Measurements from ENCODE around the gene CCR5AS.
"Not testable (repeated sequence)": the region's sequence is repeated elsewhere in the genome, so short reads cannot be mapped to it uniquely, and the experiment has no call there.

Gene CCR5AS

GRCh38 chr3:46406788-46407611, at the start of gene CCR5AS, which contains the start of gene CCRL2:
Gene CCR5AS (minus strand): TSS chr3:46407066.
Gene CCRL2 (plus strand): TSS chr3:46407259. CDS start chr3:46408080, 821 bp downstream.
- peak; percentile 46 for DNase-seq

DNA sequence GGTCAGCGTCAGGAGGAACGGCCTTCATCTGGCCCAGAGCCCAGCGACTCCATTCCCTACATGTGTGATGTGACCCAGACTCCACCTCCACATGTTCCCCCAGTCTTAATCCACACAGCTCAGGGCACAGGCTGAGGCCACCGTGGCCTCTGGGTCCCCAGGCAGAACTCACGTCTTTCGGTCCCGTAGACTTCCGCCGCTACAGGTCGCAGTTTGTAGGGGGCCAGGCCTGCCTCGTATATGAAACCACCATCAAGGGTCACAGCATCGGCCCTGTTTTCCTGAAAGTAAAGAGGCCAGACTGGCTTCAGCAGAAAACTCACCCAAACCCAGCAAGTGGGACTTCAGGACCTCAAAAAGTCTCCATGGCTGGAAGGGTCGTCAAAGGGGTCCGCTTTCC, 49.3 kb upstream of the CCR5AS start:
- DNase-seq: no peak

GRCh38 chr3:46455231-46456115, 48.6 kb upstream of the CCR5AS start:
- DNase-seq: no peak

GRCh38 chr3:46454606-46455005, 47.7 kb upstream of the CCR5AS start:
- no peak for DNase-seq

GRCh38 chr3:46454209-46454595, 47.3 kb upstream of the CCR5AS start:
- no peak for DNase-seq

DNA sequence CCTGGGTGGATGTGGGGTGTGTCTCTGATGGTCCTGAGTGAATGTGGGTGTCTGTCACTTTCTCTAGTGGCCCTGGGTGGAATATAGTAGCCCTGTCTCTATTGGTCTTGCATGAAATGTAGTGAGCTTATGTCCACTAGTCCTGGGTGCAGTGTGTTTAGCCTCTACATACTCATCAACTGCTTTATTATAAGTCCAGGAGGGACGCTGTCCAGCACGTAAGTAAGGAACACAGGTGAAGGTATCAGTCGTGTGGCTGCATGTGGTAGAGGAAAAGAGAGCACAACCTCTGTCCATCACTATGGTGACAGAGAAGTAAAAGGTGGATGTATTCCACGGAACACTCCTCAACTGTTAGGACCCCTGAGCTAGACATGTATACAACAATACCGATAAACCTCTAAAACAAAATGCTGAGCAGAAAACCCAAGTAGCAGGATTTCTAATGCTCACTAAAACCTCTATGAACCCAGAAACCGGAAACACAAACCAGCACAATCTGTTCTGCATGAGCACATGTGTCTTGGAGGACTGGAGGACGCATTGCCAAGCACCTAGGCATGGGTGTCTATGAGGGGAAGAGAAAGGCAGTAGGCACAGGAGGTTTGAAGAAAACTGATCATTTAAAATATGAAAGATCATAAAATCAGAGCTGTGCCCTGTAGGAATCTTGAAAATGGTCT, 46.8 kb upstream of the CCR5AS start:
- no peak for DNase-seq

DNA sequence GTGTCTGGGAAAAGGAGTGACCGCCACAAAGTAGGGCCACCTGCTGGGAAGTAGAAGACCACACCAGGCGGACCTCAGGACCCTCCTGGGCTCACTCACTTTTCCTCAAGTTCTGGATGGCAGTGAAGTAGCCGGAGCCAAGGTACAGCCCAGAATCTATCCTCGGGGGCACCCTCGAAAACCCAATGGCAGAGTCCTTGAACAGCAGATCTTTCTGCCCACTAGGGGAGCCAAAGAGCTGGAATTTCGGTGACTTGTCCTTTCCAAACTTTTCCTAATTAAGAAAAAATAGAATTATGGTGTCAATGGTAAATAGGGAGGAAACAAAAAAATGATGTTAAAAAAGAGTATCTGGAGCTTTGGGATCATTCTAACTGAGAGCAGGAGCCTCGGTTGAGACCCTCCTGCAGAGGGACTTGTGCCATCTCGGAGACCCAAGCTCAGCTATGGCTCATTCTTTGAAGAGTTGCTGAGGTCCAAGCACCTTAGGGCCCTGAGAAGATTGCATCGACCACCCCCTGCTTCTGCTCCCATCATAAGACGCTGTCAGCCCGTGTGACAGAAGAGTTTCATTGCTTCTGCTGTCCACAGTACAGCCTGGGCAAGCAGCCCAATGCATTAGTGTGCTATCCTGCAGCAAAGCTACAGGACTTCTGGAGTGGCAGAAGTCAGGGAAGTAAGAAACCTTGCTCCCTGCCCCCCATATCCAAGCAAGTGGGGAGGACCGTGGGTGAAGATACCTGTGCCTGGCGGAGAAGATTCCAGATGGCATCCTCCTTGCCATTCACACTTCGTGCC, 43.1 kb upstream of the CCR5AS start:
- no peak for DNase-seq

- no peak for DNase-seq
Observed at GRCh38 chr3:46448721-46449120, 41.9 kb upstream of the CCR5AS start.

DNA sequence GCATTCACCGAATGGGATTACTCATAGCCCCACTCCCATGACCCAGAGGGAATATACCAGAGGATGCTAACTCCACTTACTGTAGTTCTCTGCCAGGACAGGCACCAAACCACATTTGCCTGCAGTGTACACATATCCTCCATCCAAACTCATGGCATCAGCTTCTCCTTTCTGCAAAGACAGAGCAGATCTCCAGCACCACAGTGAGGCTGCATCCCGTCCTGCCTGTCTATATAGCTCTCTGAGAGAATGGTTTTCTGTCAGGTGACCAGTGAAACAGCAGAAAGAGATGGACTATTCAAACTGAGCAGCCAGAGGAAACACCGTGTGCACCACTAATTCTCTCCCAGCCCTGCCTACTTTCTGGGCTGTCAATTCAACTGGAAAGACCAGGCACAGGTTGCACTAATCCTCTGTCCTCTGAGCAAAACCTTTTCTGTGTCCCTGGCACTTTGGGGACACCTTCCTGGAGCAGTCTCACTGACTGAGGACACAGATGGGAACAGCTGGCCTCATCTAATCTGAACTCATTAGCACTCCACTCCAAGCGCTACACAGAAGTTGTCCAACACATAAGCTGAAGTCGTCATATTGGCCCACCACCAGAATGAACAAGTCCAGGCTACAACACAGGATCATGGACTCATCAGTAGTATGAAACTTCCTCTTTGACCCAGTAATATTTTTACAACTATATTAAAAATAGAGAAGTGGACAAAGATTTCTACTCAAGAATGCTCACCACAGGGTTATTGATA, 40.5 kb upstream of the CCR5AS start:
- DNase-seq: no peak

GRCh38 chr3:46442576-46443530, 36.0 kb upstream of the CCR5AS start:
- peak; percentile 47 for DNase-seq

GRCh38 chr3:46440531-46441294, 33.8 kb upstream of the CCR5AS start:
- DNase-seq: no peak

DNA sequence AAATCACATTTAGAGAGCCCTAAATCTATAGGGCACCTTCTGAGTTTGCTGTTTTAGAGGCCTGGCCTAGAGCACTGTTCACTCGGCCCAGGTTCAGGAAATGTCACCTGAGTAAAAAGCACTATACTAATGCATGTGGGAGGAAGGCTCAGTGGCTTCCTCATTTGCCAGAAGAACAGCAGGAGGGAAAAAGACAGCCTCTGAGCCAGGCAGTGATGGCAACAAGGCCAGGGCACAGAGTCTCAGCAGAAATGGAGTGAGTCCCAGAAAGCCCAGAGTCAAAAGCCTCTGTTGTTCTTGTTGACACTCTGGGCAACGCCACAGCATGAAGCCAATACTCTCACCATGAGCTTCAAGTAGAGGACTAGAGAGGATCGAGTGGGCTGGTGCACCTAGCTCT, 32.0 kb upstream of the CCR5AS start:
- DNase-seq: no peak

DNA sequence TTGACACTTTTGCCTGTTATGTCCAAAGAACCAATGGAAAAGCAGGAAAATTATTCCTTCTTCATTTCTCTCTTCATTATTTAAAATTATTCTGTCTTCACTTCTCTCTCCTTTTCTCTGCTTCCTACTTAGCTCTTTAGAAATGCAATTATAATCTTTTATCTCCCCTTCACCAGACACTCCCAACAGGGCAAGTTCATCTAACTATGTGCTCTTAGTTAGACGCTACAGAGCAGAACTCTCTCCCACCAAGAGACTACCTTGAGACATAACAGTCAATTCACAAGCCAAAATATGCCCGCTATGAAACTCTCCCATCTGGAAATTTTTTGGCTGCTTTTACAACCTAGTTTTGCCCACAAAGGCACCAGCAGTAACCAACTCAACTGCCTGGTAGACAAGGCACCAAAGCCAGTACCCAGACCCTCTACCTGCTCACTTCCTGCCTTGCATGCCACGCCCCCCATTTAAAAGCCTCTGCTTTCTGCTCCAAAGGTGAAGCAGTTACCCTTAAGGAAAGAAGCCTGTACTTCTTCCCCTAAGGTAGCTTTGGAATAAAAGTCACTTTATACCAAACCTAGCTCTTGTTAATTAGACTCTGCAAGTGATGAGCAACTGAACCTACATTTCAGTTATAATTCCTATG, 28.3 kb upstream of the CCR5AS start:
- no peak for DNase-seq

GRCh38 chr3:46433841-46434240, 27.0 kb upstream of the CCR5AS start:
- no peak for DNase-seq

DNA sequence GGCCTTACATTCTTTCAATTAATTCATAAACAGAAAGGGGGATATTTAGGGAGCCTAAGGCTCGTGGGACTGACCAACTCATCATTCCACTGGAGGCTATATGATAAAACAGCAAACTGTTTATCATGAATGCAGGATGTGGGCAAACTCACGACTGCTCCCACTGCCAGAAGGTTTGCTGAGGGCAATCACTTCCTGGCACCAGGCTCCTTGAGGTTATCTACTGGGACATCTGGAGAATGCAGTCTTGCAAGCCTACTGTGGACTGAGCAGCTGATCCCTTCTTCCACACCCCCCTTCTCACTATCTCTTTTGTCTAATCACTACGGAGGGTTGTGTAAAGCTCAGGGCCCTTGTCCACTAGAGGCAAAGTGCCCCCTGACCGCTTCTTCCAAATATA, 26.3 kb upstream of the CCR5AS start:
- not testable (repeated sequence) for DNase-seq

- DNase-seq: not testable (repeated sequence)
Observed at GRCh38 chr3:46431905-46432304, 25.0 kb upstream of the CCR5AS start.

DNA sequence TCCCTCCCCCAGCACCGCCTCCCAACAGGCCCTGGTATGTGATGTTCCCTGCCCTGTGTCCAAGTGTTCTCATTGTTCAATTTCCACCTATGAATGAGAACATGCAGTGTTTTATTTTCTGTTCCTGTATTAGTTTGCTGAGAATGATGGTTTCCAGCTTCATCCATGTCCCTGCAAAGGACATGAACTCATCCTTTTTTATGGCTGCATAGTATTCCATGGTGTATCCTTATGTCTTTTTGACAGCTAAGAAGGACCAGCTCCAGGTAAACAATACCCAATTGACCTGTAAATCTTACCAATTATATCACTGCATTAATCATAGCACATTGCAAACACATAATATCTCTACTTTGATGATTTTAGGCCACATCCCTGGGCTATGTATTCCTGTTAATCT, 24.0 kb upstream of the CCR5AS start:
- DNase-seq: not testable (repeated sequence)

GRCh38 chr3:46429671-46430070, 22.8 kb upstream of the CCR5AS start:
- no peak for DNase-seq

GRCh38 chr3:46429250-46429649, 22.4 kb upstream of the CCR5AS start:
- no peak for DNase-seq
